ENCODE data around the gene MYO15B.

DNA sequence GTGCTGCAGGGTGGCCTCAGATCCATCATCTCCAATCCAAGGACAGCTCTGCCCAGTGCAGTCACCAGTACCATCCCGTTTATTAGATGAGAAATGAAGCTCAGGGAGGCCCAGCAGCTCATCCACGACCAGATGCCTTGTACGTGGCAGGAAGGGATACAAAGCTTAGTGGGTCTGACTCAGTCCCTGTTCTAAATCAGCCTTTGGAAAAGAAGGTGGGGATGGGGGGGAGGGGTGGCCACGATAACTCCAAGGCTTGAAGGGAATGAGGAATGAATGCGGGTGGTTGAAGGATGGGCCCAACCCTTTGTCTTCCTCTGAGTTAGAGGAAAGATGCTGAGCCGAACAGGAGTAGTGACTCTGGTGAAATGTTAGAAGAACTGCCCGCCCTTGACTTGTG is 36.3 kb upstream of the MYO15B start:
- TF ChIP-seq PHF21A (CRISPR knock-in tag; IDR thresholded peaks at IDR 0.05) = no peak
- TF ChIP-seq, protein P1, sequence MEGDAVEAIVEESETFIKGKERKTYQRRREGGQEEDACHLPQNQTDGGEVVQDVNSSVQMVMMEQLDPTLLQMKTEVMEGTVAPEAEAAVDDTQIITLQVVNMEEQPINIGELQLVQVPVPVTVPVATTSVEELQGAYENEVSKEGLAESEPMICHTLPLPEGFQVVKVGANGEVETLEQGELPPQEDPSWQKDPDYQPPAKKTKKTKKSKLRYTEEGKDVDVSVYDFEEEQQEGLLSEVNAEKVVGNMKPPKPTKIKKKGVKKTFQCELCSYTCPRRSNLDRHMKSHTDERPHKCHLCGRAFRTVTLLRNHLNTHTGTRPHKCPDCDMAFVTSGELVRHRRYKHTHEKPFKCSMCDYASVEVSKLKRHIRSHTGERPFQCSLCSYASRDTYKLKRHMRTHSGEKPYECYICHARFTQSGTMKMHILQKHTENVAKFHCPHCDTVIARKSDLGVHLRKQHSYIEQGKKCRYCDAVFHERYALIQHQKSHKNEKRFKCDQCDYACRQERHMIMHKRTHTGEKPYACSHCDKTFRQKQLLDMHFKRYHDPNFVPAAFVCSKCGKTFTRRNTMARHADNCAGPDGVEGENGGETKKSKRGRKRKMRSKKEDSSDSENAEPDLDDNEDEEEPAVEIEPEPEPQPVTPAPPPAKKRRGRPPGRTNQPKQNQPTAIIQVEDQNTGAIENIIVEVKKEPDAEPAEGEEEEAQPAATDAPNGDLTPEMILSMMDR (CRISPR knock-in tag; IDR thresholded peaks at IDR 0.05) = no peak
- TF ChIP-seq, protein P2, sequence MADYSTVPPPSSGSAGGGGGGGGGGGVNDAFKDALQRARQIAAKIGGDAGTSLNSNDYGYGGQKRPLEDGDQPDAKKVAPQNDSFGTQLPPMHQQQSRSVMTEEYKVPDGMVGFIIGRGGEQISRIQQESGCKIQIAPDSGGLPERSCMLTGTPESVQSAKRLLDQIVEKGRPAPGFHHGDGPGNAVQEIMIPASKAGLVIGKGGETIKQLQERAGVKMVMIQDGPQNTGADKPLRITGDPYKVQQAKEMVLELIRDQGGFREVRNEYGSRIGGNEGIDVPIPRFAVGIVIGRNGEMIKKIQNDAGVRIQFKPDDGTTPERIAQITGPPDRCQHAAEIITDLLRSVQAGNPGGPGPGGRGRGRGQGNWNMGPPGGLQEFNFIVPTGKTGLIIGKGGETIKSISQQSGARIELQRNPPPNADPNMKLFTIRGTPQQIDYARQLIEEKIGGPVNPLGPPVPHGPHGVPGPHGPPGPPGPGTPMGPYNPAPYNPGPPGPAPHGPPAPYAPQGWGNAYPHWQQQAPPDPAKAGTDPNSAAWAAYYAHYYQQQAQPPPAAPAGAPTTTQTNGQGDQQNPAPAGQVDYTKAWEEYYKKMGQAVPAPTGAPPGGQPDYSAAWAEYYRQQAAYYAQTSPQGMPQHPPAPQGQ (CRISPR knock-in tag; IDR thresholded peaks at IDR 0.05; ENCODE audit: borderline replicate concordance) = no peak
- no peak for TF ChIP-seq MYC (CRISPR knock-in tag; IDR thresholded peaks at IDR 0.05; ENCODE audit: borderline replicate concordance)
- TF ChIP-seq, protein P3, sequence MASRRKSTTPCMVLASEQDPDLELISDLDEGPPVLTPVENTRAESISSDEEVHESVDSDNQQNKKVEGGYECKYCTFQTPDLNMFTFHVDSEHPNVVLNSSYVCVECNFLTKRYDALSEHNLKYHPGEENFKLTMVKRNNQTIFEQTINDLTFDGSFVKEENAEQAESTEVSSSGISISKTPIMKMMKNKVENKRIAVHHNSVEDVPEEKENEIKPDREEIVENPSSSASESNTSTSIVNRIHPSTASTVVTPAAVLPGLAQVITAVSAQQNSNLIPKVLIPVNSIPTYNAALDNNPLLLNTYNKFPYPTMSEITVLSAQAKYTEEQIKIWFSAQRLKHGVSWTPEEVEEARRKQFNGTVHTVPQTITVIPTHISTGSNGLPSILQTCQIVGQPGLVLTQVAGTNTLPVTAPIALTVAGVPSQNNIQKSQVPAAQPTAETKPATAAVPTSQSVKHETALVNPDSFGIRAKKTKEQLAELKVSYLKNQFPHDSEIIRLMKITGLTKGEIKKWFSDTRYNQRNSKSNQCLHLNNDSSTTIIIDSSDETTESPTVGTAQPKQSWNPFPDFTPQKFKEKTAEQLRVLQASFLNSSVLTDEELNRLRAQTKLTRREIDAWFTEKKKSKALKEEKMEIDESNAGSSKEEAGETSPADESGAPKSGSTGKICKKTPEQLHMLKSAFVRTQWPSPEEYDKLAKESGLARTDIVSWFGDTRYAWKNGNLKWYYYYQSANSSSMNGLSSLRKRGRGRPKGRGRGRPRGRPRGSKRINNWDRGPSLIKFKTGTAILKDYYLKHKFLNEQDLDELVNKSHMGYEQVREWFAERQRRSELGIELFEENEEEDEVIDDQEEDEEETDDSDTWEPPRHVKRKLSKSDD (CRISPR knock-in tag; IDR thresholded peaks at IDR 0.05; ENCODE audit: low read depth) = no peak
- no peak for TF ChIP-seq ZBTB7A (CRISPR knock-in tag; IDR thresholded peaks at IDR 0.05)
- TF ChIP-seq POLR2AphosphoS2 (IDR thresholded peaks at IDR 0.05; ENCODE audit: low read depth, low read length) = no peak
- no peak for TF ChIP-seq FOSL1 (CRISPR knock-in tag; IDR thresholded peaks at IDR 0.05; ENCODE audit: borderline replicate concordance)
- TF ChIP-seq REPIN1 (CRISPR knock-in tag; IDR thresholded peaks at IDR 0.05; ENCODE audit: borderline replicate concordance, low read depth) = no peak

Data from HepG2 (cell line).